ENCODE data around the gene TRAPPC14.

DNA sequence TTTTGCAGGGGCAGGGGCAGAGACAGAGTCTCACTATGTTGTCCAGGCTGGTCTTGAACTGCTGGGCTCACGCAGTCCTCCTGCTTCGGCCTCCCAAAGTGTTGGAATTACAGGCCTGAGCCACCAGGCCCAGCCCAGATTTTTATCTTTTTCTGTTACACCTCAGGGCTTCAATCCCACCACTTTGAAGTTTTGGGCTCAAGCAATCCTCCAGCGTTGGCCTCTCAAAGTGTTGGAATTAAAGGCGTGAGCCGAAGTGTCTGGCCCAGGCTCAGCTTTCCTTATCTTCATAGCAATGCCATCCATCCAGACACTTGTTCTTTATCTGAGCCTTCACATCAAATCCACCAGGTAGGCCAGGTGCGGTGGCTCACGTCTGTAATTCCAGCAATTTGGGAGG, 43.5 kb downstream of the TRAPPC14 start:
- TF ChIP-seq CBFB (IDR thresholded peaks at IDR 0.05; ENCODE audit: low read depth), result no peak
- TF ChIP-seq RAD21 (IDR thresholded peaks at IDR 0.05; ENCODE audit: insufficient read depth, low read depth, low read length), result no peak
- no peak for TF ChIP-seq TAF1 (IDR thresholded peaks at IDR 0.05; ENCODE audit: borderline replicate concordance, low read depth, low read length)
- TF ChIP-seq, protein P1, sequence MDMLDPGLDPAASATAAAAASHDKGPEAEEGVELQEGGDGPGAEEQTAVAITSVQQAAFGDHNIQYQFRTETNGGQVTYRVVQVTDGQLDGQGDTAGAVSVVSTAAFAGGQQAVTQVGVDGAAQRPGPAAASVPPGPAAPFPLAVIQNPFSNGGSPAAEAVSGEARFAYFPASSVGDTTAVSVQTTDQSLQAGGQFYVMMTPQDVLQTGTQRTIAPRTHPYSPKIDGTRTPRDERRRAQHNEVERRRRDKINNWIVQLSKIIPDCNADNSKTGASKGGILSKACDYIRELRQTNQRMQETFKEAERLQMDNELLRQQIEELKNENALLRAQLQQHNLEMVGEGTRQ (IDR thresholded peaks at IDR 0.05; ENCODE audit: borderline replicate concordance, low read depth, low read length), result no peak
- no peak for TF ChIP-seq SPI1 (IDR thresholded peaks at IDR 0.05; ENCODE audit: borderline replicate concordance, insufficient read depth, low read depth, low read length)
- no peak for TF ChIP-seq CHD2 (IDR thresholded peaks at IDR 0.05; ENCODE audit: borderline replicate concordance, low read depth, low read length)
- TF ChIP-seq POLR2AphosphoS5 (IDR thresholded peaks at IDR 0.05; ENCODE audit: low read length), result no peak
- TF ChIP-seq, protein P2, sequence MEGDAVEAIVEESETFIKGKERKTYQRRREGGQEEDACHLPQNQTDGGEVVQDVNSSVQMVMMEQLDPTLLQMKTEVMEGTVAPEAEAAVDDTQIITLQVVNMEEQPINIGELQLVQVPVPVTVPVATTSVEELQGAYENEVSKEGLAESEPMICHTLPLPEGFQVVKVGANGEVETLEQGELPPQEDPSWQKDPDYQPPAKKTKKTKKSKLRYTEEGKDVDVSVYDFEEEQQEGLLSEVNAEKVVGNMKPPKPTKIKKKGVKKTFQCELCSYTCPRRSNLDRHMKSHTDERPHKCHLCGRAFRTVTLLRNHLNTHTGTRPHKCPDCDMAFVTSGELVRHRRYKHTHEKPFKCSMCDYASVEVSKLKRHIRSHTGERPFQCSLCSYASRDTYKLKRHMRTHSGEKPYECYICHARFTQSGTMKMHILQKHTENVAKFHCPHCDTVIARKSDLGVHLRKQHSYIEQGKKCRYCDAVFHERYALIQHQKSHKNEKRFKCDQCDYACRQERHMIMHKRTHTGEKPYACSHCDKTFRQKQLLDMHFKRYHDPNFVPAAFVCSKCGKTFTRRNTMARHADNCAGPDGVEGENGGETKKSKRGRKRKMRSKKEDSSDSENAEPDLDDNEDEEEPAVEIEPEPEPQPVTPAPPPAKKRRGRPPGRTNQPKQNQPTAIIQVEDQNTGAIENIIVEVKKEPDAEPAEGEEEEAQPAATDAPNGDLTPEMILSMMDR (IDR thresholded peaks at IDR 0.05 in 2 of 3, conservative IDR thresholded peaks at IDR 0.05 in 1 of 3; ENCODE audit: control insufficient read depth in 2 of 3, extremely low read depth in 1 of 3, insufficient read depth in 1 of 3, low read depth in 3 of 3, low read length in 3 of 3), result no peak
- TF ChIP-seq FOS (IDR thresholded peaks at IDR 0.05; ENCODE audit: borderline replicate concordance, extremely low read depth, insufficient read length), result no peak
- TF ChIP-seq SIX5 (IDR thresholded peaks at IDR 0.05; ENCODE audit: low read depth, low read length, severe bottlenecking), result no peak
- TF ChIP-seq MXI1 (IDR thresholded peaks at IDR 0.05; ENCODE audit: low read depth, low read length), result no peak
- no peak for TF ChIP-seq HDAC2 (IDR thresholded peaks at IDR 0.05)
- TF ChIP-seq PAX8 (IDR thresholded peaks at IDR 0.05), result no peak
- no peak for TF ChIP-seq NFYA (IDR thresholded peaks at IDR 0.05; ENCODE audit: borderline replicate concordance, low read depth, low read length)

All from GM12878 (cell line).